GM18517 (cell line): Measurements from ENCODE around the gene TAS2R13.

Experiments
- ATAC-seq: cut with Tn5 transposase; IDR thresholded peaks from one replicate; pipeline ENCODE4 v1.9.1; 2021; ENCODE audit warnings: mild to moderate bottlenecking, moderate library complexity; ENCODE audit not compliant: unreplicated experiment

Gene TAS2R13

GRCh38 chr12:10873378-10873777 lies 36.0 kb downstream of the TAS2R13 start:
- no peak for ATAC-seq

GRCh38 chr12:10867381-10867780 lies 42.0 kb downstream of the TAS2R13 start:
- ATAC-seq: no peak

- ATAC-seq: no peak
These were observed 45.7 kb downstream of the TAS2R13 start for GRCh38 chr12:10863512-10864218.

- no peak for ATAC-seq
These were observed 48.0 kb downstream of the TAS2R13 start for GRCh38 chr12:10861366-10861765.
